ENCODE measurements around the gene CCDC112. TPM values are rescaled to one million over a fixed set of nuclear protein-coding genes. Genes with fewer than 3 reads are reported as not detected.
"Not testable (repeated sequence)": the region's sequence is repeated elsewhere in the genome, so short reads cannot be mapped to it uniquely, and the experiment has no call there.

Gene CCDC112
- total and polyA plus RNA-seq, 2 of the 13 experiments (the other 11 are each of a cell fraction or from before 2014, with no cell fraction given): 1.1 to 2.8 TPM

- FAIRE-seq; H3K9ac ChIP-seq (ENCODE audit: insufficient read depth, low read depth, low read length); H2AFZ ChIP-seq (ENCODE audit: low read length); H4K20me1 ChIP-seq (ENCODE audit: insufficient read depth, low read length); H3K9me3 ChIP-seq (ENCODE audit: low read length); H3K36me3 ChIP-seq (replicated peaks in 1 of 2; ENCODE audit: control insufficient read depth in 1 of 2, insufficient read depth in 2 of 2, low read length in 2 of 2); POLR2A ChIA-PET; intact Hi-C loops (cut with micrococcal nuclease; ENCODE audit: unreplicated experiment); DNase-seq (ENCODE audit: low spot score); CTCF ChIA-PET (ENCODE audit: low intra/inter-chr PET ratio, low total read pairs); H3K4me2 ChIP-seq (ENCODE audit: low read depth, low read length); H3K4me3 ChIP-seq (replicated peaks in 1 of 3; ENCODE audit: insufficient read depth in 1 of 3, low read depth in 2 of 3, low read length in 3 of 3); H3K27me3 ChIP-seq (ENCODE audit: control insufficient read depth in 1 of 2, insufficient read depth in 2 of 2, low read length in 2 of 2); H3K27ac ChIP-seq (ENCODE audit: extremely low read length, insufficient read depth, low read length); BruUV-seq (replicated peaks); ATAC-seq: not testable (repeated sequence)
- WGBS (ENCODE audit: low lambda C conversion rate): 79% methylated on average over 5 of the region's 5 CpGs
- peaks cover 14% of the 10 kb centered on the region for H3K4me1 ChIP-seq (ENCODE audit: insufficient read depth, low read length)
- in situ Hi-C loops (cut with HindIII; ENCODE audit: extremely low pct_ligation_motif_present, low pct_unique_long_range_greater_than_20kb): loop anchor here (5.0 kb wide), 1 partner anchor 152 kb away; no protein-coding TSS in a partner anchor
- peaks cover 29% of the 10 kb centered on the region for H3K79me2 ChIP-seq (ENCODE audit: insufficient read depth, low read length)
Observed at GRCh38 chr5:115249379-115249778, 47.1 kb downstream of the CCDC112 start.

GRCh38 chr5:115246361-115246991 lies 50.0 kb downstream of the CCDC112 start:
- ATAC-seq (peak; percentile 76), DNase-seq (ENCODE audit: low spot score) (peak; percentile 49), FAIRE-seq (peak; percentile 52)
- H2AFZ ChIP-seq (ENCODE audit: low read length): no peak overlapping the region
- no peaks in the 10 kb centered on the region for H3K9me3 ChIP-seq (ENCODE audit: low read length)
- peaks cover 7% of the 10 kb centered on the region for H3K79me2 ChIP-seq (ENCODE audit: insufficient read depth, low read length)
- peaks cover 40% of the 10 kb centered on the region for H3K4me1 ChIP-seq (ENCODE audit: insufficient read depth, low read length)
- no peak overlapping the region for H3K4me2 ChIP-seq (ENCODE audit: low read depth, low read length)
- no peak overlapping the region for H3K4me3 ChIP-seq (replicated peaks in 1 of 3; ENCODE audit: insufficient read depth in 1 of 3, low read depth in 2 of 3, low read length in 3 of 3)
- H3K27ac ChIP-seq (ENCODE audit: extremely low read length, insufficient read depth, low read length): no peak overlapping the region
- ChIA-PET CTCF (ENCODE audit: low intra/inter-chr PET ratio, low total read pairs) (interaction anchor here (0.7 to 2.4 kb wide), 2 partner anchors 148 to 510 kb away, joined by 3 to 28 read pairs; no protein-coding TSS in a partner anchor), POLR2A (no interaction called here)
- intact Hi-C loops (cut with micrococcal nuclease; ENCODE audit: unreplicated experiment): loop anchor here (1.0 kb wide), 1 partner anchor 148 kb away; no protein-coding TSS in a partner anchor
- H4K20me1 ChIP-seq (ENCODE audit: insufficient read depth, low read length): no peaks in the 10 kb centered on the region
- H3K9ac ChIP-seq (ENCODE audit: insufficient read depth, low read depth, low read length): no peak overlapping the region
- WGBS (ENCODE audit: low lambda C conversion rate): 31% methylated on average over 3 of the region's 3 CpGs
- BruUV-seq (replicated peaks): no TSS peak
- no peaks in the 10 kb centered on the region for H3K27me3 ChIP-seq (ENCODE audit: control insufficient read depth in 1 of 2, insufficient read depth in 2 of 2, low read length in 2 of 2)
- in situ Hi-C loops (cut with HindIII; ENCODE audit: extremely low pct_ligation_motif_present, low pct_unique_long_range_greater_than_20kb): loop anchor here (5.0 kb wide), 1 partner anchor 149 kb away; no protein-coding TSS in a partner anchor
- no peaks in the 10 kb centered on the region; a peak in 1 of 5 replicates for H3K36me3 ChIP-seq (replicated peaks in 1 of 2; ENCODE audit: control insufficient read depth in 1 of 2, insufficient read depth in 2 of 2, low read length in 2 of 2)
- TF ChIP-seq ZC3H13 (CRISPR knock-in tag; IDR thresholded peaks at IDR 0.05) (no peak), CEBPG (CRISPR knock-in tag; IDR thresholded peaks at IDR 0.05) (0 out of 2 replicates have a peak, but pooled peaks have one; percentile 14), STAG1 (CRISPR knock-in tag; IDR thresholded peaks at IDR 0.05) (peak; percentile 73), TEAD3 (CRISPR knock-in tag; optimal IDR thresholded peaks at IDR 0.05; ENCODE audit: borderline replicate concordance) (no peak), ZNF83 (CRISPR knock-in tag; IDR thresholded peaks at IDR 0.05; ENCODE audit: borderline replicate concordance) (no peak), NR2F6 (IDR thresholded peaks at IDR 0.05) (no peak), NR2F6 (CRISPR knock-in tag; IDR thresholded peaks at IDR 0.05) (no peak), ZBTB34 (CRISPR knock-in tag; IDR thresholded peaks at IDR 0.05) (no peak), ZNF329 (CRISPR knock-in tag; IDR thresholded peaks at IDR 0.05; ENCODE audit: low read depth) (no peak), XBP1 (CRISPR knock-in tag; IDR thresholded peaks at IDR 0.05) (no peak), EED (CRISPR knock-in tag; IDR thresholded peaks at IDR 0.05) (no peak)
- TF ChIP-seq, protein P1, sequence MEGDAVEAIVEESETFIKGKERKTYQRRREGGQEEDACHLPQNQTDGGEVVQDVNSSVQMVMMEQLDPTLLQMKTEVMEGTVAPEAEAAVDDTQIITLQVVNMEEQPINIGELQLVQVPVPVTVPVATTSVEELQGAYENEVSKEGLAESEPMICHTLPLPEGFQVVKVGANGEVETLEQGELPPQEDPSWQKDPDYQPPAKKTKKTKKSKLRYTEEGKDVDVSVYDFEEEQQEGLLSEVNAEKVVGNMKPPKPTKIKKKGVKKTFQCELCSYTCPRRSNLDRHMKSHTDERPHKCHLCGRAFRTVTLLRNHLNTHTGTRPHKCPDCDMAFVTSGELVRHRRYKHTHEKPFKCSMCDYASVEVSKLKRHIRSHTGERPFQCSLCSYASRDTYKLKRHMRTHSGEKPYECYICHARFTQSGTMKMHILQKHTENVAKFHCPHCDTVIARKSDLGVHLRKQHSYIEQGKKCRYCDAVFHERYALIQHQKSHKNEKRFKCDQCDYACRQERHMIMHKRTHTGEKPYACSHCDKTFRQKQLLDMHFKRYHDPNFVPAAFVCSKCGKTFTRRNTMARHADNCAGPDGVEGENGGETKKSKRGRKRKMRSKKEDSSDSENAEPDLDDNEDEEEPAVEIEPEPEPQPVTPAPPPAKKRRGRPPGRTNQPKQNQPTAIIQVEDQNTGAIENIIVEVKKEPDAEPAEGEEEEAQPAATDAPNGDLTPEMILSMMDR (CRISPR knock-in tag; IDR thresholded peaks at IDR 0.05): peak; percentile 74
- TF ChIP-seq, protein P2, sequence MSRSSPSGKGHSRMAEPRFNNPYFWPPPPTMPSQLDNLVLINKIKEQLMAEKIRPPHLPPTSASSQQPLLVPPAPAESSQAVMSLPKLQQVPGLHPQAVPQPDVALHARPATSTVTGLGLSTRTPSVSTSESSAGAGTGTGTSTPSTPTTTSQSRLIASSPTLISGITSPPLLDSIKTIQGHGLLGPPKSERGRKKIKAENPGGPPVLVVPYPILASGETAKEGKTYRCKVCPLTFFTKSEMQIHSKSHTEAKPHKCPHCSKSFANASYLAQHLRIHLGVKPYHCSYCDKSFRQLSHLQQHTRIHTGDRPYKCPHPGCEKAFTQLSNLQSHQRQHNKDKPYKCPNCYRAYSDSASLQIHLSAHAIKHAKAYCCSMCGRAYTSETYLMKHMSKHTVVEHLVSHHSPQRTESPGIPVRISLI (CRISPR knock-in tag; IDR thresholded peaks at IDR 0.05; ENCODE audit: borderline replicate concordance): 0 out of 2 replicates have a peak, but pooled peaks have one; percentile 28
